HepG2 (cell line): ENCODE results near the gene MVP. TPM values are rescaled to one million over a fixed set of nuclear protein-coding genes. Genes with fewer than 3 reads are reported as not detected.
A peak's percentile ranks its signal among the peaks of the same experiment; 100 is the strongest.

ENCODE experiments used
- ARHGAP35 ChIP-seq: sonication (generic); formaldehyde crosslinking; IDR thresholded peaks from 2 replicates; pipeline ENCODE4 v1.9.0; 2022; ENCODE audit warnings: mild to moderate bottlenecking, inconsistent platforms, moderate library complexity, missing genetic modification reagents, borderline replicate concordance
- KLF15 ChIP-seq: sonication (generic); formaldehyde crosslinking; IDR thresholded peaks from 2 replicates; pipeline ENCODE4 v1.8.1; 2023; ENCODE audit warnings: borderline replicate concordance, mild to moderate bottlenecking, inconsistent platforms, missing genetic modification reagents, mixed read lengths
- LCORL ChIP-seq, 2 experiments: fragments of 450-650 bp in 1 of 2; sonication (generic) in 1 of 2; formaldehyde crosslinking in 1 of 2; IDR thresholded peaks; 2 replicates each; pipeline versions ENCODE4 v1.5.0 to v1.6.1; 2017 to 2020; ENCODE audit warnings: antibody characterized with exemption in 1 of 2, missing genetic modification reagents in 1 of 2
- POLR2G ChIP-seq: fragments of 200-400 bp; formaldehyde crosslinking; IDR thresholded peaks from 2 replicates; pipeline ENCODE4 v1.6.1; 2018; ENCODE audit warnings: mild to moderate bottlenecking, low read depth, low read length, moderate library complexity
- RORA ChIP-seq: sonication (generic); formaldehyde crosslinking; IDR thresholded peaks from 2 replicates; pipeline ENCODE4 v1.5.0; 2020; ENCODE audit warnings: mild to moderate bottlenecking, missing genetic modification reagents, moderate library complexity
- SP140L ChIP-seq: sonication (generic); formaldehyde crosslinking; IDR thresholded peaks from 2 replicates; pipeline ENCODE4 v1.4.0; 2020; ENCODE audit warnings: missing genetic modification reagents, borderline replicate concordance
- SSRP1 ChIP-seq: IDR thresholded peaks from 2 replicates; pipeline ENCODE4 v1.6.1; 2016; ENCODE audit warnings: control low read depth
- TBP ChIP-seq: sonication (generic); formaldehyde crosslinking; IDR thresholded peaks from 2 replicates; pipeline ENCODE4 v1.5.0; 2020; ENCODE audit warnings: missing genetic modification reagents
- THAP11 ChIP-seq: IDR thresholded peaks from 2 replicates; pipeline ENCODE4 v1.6.1; 2016; ENCODE audit warnings: missing biosample characterization, missing genetic modification reagents
- ZNF253 ChIP-seq: sonication (generic); formaldehyde crosslinking; IDR thresholded peaks from 2 replicates; pipeline ENCODE4 v1.8.0; 2022; ENCODE audit warnings: mild to moderate bottlenecking, missing genetic modification reagents, borderline replicate concordance
- ZNF496 ChIP-seq: sonication (generic); formaldehyde crosslinking; IDR thresholded peaks from 2 replicates; pipeline ENCODE4 v1.8.1; 2023; ENCODE audit warnings: mild to moderate bottlenecking, moderate library complexity, missing genetic modification reagents; ENCODE audit not compliant: insufficient replicate concordance
- ZNF530 ChIP-seq: sonication (generic); formaldehyde crosslinking; IDR thresholded peaks from 2 replicates; pipeline ENCODE4 v1.5.0; 2020; ENCODE audit warnings: low read depth, mild to moderate bottlenecking, missing genetic modification reagents
- ZNF567 ChIP-seq: sonication (generic); formaldehyde crosslinking; IDR thresholded peaks from 2 replicates; pipeline ENCODE4 v1.8.1; 2023; ENCODE audit warnings: mild to moderate bottlenecking, missing genetic modification reagents, borderline replicate concordance
- ZNF878 ChIP-seq: sonication (generic); formaldehyde crosslinking; IDR thresholded peaks from 2 replicates; pipeline ENCODE4 v1.8.1; 2023; ENCODE audit warnings: mild to moderate bottlenecking, missing genetic modification reagents, moderate library complexity
- polyA plus RNA-seq, 8 experiments: library from polyadenylated mRNA; depleted of rRNA in 3 of 8; stranded (reverse) in 7 of 8; unstranded in 1 of 8; fragments of >200 nt; fragmentation: Illumina TruSeq in 4 of 8; extraction: Trizol in 4 of 8; gene quantifications; 2 replicates each; pipeline versions ENCODE4 v1.2.1 to v1.2.3, GENCODE V29; 2011 to 2016; ENCODE audit warnings: low read depth in 4 of 8, missing spikeins in 1 of 8, mixed read lengths in 1 of 8; ENCODE audit not compliant: insufficient read depth in 1 of 8
- total RNA-seq, 5 experiments: library from RNA; depleted of rRNA; stranded (reverse); fragments of >200 nt; fragmentation: Illumina TruSeq; extraction: Trizol; gene quantifications; 2 replicates each; pipeline ENCODE4 v1.2.3, GENCODE V29; 2016; ENCODE audit warnings: low read depth in 1 of 5
- TF ChIP-seq, protein P1 (sequence below): sonication (generic); formaldehyde crosslinking; IDR thresholded peaks from 2 replicates; pipeline ENCODE4 v1.4.0; 2020; ENCODE audit warnings: missing genetic modification reagents
- TF ChIP-seq, protein P2 (sequence below): sonication (generic); formaldehyde crosslinking; IDR thresholded peaks from 2 replicates; pipeline ENCODE4 v1.4.0; 2020; ENCODE audit warnings: low read depth, missing genetic modification reagents
- TF ChIP-seq, protein P3 (sequence below): sonication (generic); formaldehyde crosslinking; IDR thresholded peaks from 2 replicates; pipeline ENCODE4 v1.5.1; 2020; ENCODE audit warnings: missing genetic modification reagents, mild to moderate bottlenecking, borderline replicate concordance

Gene MVP
- total and polyA plus RNA-seq, 2 of the 13 experiments (the other 11 are each of a cell fraction or from before 2014, with no cell fraction given): 22.9 to 43.5 TPM

DNA sequence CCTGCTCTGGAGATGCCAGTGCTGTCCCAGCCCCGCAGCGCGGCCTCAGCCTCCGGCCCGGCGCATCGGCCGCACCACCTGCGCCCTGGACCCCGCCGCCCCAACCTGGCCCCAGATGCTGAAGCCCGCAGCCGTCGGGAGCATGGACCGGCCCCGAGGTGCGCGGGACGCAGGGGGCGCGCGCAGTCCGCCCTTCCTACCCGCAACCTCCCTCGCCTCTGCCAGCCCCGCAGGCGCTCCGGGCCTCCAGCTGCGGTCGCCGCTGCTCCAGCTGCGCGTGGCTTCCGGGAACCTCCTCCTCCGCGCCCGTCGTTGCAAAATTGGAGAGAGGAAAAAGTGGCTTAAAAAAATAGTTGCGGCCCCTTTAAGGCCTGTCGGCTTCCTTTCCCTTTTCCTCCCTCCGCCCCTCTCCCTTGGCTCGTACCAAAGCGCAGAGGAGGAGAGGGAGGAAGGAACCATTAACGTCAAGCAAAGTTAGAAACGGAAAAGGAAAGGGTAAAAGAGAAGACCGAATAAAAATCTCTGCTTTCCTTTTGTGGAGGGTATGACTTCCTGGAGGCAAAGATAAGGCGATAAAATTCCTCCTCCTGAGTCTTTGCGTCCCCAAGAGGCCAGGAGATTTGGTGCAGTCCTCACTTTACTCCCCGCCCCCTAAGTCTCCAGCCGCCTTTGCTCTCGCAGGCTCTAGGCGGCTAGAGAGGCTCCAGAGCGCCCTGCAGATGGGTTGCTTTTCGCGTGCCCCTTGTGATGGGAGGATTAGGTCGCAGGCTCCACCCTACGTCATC lies 42.8 kb downstream of the MVP start, which contains the start of gene CDIPT (continued):
- TF ChIP-seq LCORL (IDR thresholded peaks at IDR 0.05): no peak
- TF ChIP-seq LCORL (CRISPR knock-in tag; IDR thresholded peaks at IDR 0.05): peak; percentile 56; the same call in 1 of the 2 replicates
- no peak for TF ChIP-seq KLF15 (CRISPR knock-in tag)
- no peak for TF ChIP-seq ZNF496
- 0 out of 2 replicates have a peak, but pooled peaks have one; percentile 27 for TF ChIP-seq SP140L (CRISPR knock-in tag)
- TF ChIP-seq THAP11: peak; percentile 95
- TF ChIP-seq, protein P1, sequence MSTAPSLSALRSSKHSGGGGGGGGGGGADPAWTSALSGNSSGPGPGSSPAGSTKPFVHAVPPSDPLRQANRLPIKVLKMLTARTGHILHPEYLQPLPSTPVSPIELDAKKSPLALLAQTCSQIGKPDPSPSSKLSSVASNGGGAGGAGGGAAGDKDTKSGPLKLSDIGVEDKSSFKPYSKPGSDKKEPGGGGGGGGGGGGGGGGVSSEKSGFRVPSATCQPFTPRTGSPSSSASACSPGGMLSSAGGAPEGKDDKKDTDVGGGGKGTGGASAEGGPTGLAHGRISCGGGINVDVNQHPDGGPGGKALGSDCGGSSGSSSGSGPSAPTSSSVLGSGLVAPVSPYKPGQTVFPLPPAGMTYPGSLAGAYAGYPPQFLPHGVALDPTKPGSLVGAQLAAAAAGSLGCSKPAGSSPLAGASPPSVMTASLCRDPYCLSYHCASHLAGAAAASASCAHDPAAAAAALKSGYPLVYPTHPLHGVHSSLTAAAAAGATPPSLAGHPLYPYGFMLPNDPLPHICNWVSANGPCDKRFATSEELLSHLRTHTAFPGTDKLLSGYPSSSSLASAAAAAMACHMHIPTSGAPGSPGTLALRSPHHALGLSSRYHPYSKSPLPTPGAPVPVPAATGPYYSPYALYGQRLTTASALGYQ: no peak
- TF ChIP-seq, protein P2, sequence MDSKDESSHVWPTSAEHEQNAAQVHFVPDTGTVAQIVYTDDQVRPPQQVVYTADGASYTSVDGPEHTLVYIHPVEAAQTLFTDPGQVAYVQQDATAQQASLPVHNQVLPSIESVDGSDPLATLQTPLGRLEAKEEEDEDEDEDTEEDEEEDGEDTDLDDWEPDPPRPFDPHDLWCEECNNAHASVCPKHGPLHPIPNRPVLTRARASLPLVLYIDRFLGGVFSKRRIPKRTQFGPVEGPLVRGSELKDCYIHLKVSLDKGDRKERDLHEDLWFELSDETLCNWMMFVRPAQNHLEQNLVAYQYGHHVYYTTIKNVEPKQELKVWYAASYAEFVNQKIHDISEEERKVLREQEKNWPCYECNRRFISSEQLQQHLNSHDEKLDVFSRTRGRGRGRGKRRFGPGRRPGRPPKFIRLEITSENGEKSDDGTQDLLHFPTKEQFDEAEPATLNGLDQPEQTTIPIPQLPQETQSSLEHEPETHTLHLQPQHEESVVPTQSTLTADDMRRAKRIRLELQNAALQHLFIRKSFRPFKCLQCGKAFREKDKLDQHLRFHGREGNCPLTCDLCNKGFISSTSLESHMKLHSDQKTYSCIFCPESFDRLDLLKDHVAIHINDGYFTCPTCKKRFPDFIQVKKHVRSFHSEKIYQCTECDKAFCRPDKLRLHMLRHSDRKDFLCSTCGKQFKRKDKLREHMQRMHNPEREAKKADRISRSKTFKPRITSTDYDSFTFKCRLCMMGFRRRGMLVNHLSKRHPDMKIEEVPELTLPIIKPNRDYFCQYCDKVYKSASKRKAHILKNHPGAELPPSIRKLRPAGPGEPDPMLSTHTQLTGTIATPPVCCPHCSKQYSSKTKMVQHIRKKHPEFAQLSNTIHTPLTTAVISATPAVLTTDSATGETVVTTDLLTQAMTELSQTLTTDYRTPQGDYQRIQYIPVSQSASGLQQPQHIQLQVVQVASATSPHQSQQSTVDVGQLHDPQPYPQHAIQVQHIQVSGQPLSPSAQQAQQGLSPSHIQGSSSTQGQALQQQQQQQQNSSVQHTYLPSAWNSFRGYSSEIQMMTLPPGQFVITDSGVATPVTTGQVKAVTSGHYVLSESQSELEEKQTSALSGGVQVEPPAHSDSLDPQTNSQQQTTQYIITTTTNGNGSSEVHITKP: peak; percentile 100
- peak; percentile 18; the same call in 1 of the 2 replicates for TF ChIP-seq ZNF253
- TF ChIP-seq SSRP1: no peak
- TF ChIP-seq ZNF878: no peak
- TF ChIP-seq ZNF530 (CRISPR knock-in tag): no peak
- TF ChIP-seq, protein P3, sequence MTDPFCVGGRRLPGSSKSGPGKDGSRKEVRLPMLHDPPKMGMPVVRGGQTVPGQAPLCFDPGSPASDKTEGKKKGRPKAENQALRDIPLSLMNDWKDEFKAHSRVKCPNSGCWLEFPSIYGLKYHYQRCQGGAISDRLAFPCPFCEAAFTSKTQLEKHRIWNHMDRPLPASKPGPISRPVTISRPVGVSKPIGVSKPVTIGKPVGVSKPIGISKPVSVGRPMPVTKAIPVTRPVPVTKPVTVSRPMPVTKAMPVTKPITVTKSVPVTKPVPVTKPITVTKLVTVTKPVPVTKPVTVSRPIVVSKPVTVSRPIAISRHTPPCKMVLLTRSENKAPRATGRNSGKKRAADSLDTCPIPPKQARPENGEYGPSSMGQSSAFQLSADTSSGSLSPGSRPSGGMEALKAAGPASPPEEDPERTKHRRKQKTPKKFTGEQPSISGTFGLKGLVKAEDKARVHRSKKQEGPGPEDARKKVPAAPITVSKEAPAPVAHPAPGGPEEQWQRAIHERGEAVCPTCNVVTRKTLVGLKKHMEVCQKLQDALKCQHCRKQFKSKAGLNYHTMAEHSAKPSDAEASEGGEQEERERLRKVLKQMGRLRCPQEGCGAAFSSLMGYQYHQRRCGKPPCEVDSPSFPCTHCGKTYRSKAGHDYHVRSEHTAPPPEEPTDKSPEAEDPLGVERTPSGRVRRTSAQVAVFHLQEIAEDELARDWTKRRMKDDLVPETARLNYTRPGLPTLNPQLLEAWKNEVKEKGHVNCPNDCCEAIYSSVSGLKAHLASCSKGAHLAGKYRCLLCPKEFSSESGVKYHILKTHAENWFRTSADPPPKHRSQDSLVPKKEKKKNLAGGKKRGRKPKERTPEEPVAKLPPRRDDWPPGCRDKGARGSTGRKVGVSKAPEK (CRISPR knock-in tag): peak; percentile 70; the same call in 1 of the 2 replicates
- TF ChIP-seq RORA (CRISPR knock-in tag): no peak
- TF ChIP-seq POLR2G: peak; percentile 80
- 0 out of 2 replicates have a peak, but pooled peaks have one; percentile 64 for TF ChIP-seq ZNF567 (CRISPR knock-in tag)
- no peak; the same call in 1 of the 2 replicates for TF ChIP-seq ARHGAP35 (CRISPR knock-in tag)
- TF ChIP-seq TBP (CRISPR knock-in tag): no peak
